Neural cell (in vitro differentiated cells): ENCODE results near the gene ZNF30. TPM values are rescaled to one million over a fixed set of nuclear protein-coding genes. Genes with fewer than 3 reads are reported as not detected.
"Not testable (repeated sequence)": the region's sequence is repeated elsewhere in the genome, so short reads cannot be mapped to it uniquely, and the experiment has no call there.

Experiments used
- H2AFZ ChIP-seq: fragments of 200-600, 300-800 bp; sonication (generic), shearing (Covaris generic); 2 replicates; pipeline ENCODE4 v1.6.0; 2014; ENCODE audit warnings: low read depth, mild to moderate bottlenecking, antibody characterized with exemption, low read length, moderate library complexity
- H3F3A ChIP-seq: fragments of 200-600 bp; shearing (Covaris generic); 2 replicates; pipeline ENCODE4 v1.6.1; 2016; ENCODE audit warnings: mild to moderate bottlenecking, moderate library complexity, mixed read lengths, antibody characterized with exemption, low read length; ENCODE audit not compliant: insufficient read depth, poor library complexity, severe bottlenecking
- H3K27ac ChIP-seq: fragments of 200-600, 300-800 bp; sonication (generic), shearing (Covaris generic); 2 replicates; pipeline ENCODE4 v1.5.1; 2014; ENCODE audit warnings: mild to moderate bottlenecking, low read length, moderate library complexity
- H3K27me3 ChIP-seq: fragments of 300-800, 200-600 bp; sonication (generic), shearing (Covaris generic); 2 replicates; pipeline ENCODE4 v1.6.0; 2014; ENCODE audit warnings: mild to moderate bottlenecking, low read depth, low read length, moderate library complexity; ENCODE audit not compliant: insufficient read depth
- H3K36me3 ChIP-seq: fragments of 300-800, 200-600 bp; sonication (generic), shearing (Covaris generic); 2 replicates; pipeline ENCODE4 v1.5.1; 2014; ENCODE audit warnings: mild to moderate bottlenecking, antibody characterized with exemption, low read length, moderate library complexity; ENCODE audit not compliant: insufficient read depth
- H3K4me2 ChIP-seq: fragments of 300-800, 200-600 bp; sonication (generic), shearing (Covaris generic); 2 replicates; pipeline ENCODE4 v1.6.0; 2014; ENCODE audit warnings: mild to moderate bottlenecking, low read length
- H3K4me3 ChIP-seq: fragments of 300-800, 200-600 bp; sonication (generic), shearing (Covaris generic); 2 replicates; pipeline ENCODE4 v1.5.1; 2014; ENCODE audit warnings: mild to moderate bottlenecking, low read length, moderate library complexity
- H3K79me2 ChIP-seq: fragments of 200-600 bp; shearing (Covaris generic); replicated peaks from 2 replicates; pipeline ENCODE4 v1.6.0; 2014; ENCODE audit warnings: mild to moderate bottlenecking, low read length, moderate library complexity; ENCODE audit not compliant: insufficient read depth
- H3K9ac ChIP-seq: fragments of 300-800, 200-600 bp; sonication (generic), shearing (Covaris generic); 2 replicates; pipeline ENCODE4 v1.6.1; 2016; ENCODE audit warnings: mild to moderate bottlenecking, low read length, mixed read lengths
- H3K9me2 ChIP-seq: fragments of 200-600 bp; shearing (Covaris generic); 2 replicates; pipeline ENCODE4 v1.6.1; 2016; ENCODE audit warnings: mild to moderate bottlenecking, low read length, mixed read lengths; ENCODE audit not compliant: insufficient read depth
- H3K9me3 ChIP-seq: fragments of 200-600, 300-800 bp; sonication (generic), shearing (Covaris generic); 2 replicates; pipeline ENCODE4 v1.6.1; 2016; ENCODE audit warnings: mild to moderate bottlenecking, mixed run types, low read length, moderate library complexity, mixed read lengths
- H4K20me1 ChIP-seq: fragments of 200-600 bp; shearing (Covaris generic); 2 replicates; pipeline ENCODE4 v1.6.1; 2016; ENCODE audit warnings: mild to moderate bottlenecking, mixed run types; ENCODE audit not compliant: insufficient read depth
- CTCF ChIP-seq: fragments of 450-650 bp; IDR thresholded peaks from 2 replicates; pipeline ENCODE4 v1.5.1; 2014; ENCODE audit warnings: antibody characterized with exemption, mild to moderate bottlenecking, moderate library complexity; ENCODE audit not compliant: poor library complexity, severe bottlenecking
- EP300 ChIP-seq: fragments of 450-650 bp; conservative IDR thresholded peaks from 2 replicates; pipeline ENCODE4 v1.6.1; 2014; ENCODE audit warnings: antibody characterized with exemption, mild to moderate bottlenecking, moderate library complexity; ENCODE audit not compliant: poor library complexity, severe bottlenecking
- EZH2 ChIP-seq: fragments of 200-600, 300-800 bp; shearing (Covaris generic), sonication (generic); IDR thresholded peaks from 2 replicates; pipeline ENCODE4 v1.6.1; 2014; ENCODE audit warnings: antibody characterized with exemption, low read length, borderline replicate concordance, mild to moderate bottlenecking; ENCODE audit not compliant: insufficient read depth, poor library complexity, severe bottlenecking
- MXI1 ChIP-seq: fragments of 450-650 bp; conservative IDR thresholded peaks from 2 replicates; pipeline ENCODE4 v1.6.1; 2014; ENCODE audit warnings: antibody characterized with exemption, mild to moderate bottlenecking; ENCODE audit not compliant: poor library complexity, severe bottlenecking
- POLR2AphosphoS5 ChIP-seq: IDR thresholded peaks from 2 replicates; pipeline ENCODE4 v1.6.1; 2012
- RAD21 ChIP-seq: fragments of 450-650 bp; conservative IDR thresholded peaks from 2 replicates; pipeline ENCODE4 v1.6.1; 2014; ENCODE audit warnings: antibody characterized with exemption, mild to moderate bottlenecking, moderate library complexity
- REST ChIP-seq: IDR thresholded peaks from 2 replicates; pipeline ENCODE4 v1.6.1; 2012; ENCODE audit warnings: borderline replicate concordance
- SMC3 ChIP-seq: fragments of 450-650 bp; conservative IDR thresholded peaks from 2 replicates; pipeline ENCODE4 v1.6.1; 2014; ENCODE audit warnings: antibody characterized with exemption, mild to moderate bottlenecking, moderate library complexity; ENCODE audit not compliant: poor library complexity
- TAF1 ChIP-seq: IDR thresholded peaks from 2 replicates; pipeline ENCODE4 v1.6.1; 2012; ENCODE audit warnings: low read depth
- polyA plus RNA-seq: library from polyadenylated mRNA; depleted of rRNA; stranded (reverse); fragments of >200 nt; gene quantifications from 2 replicates; pipeline ENCODE4 v1.2.3, GENCODE V29; 2014

Gene ZNF30
- polyA plus RNA-seq, 1 donor from 2014 or later, result 17.6 TPM

DNA sequence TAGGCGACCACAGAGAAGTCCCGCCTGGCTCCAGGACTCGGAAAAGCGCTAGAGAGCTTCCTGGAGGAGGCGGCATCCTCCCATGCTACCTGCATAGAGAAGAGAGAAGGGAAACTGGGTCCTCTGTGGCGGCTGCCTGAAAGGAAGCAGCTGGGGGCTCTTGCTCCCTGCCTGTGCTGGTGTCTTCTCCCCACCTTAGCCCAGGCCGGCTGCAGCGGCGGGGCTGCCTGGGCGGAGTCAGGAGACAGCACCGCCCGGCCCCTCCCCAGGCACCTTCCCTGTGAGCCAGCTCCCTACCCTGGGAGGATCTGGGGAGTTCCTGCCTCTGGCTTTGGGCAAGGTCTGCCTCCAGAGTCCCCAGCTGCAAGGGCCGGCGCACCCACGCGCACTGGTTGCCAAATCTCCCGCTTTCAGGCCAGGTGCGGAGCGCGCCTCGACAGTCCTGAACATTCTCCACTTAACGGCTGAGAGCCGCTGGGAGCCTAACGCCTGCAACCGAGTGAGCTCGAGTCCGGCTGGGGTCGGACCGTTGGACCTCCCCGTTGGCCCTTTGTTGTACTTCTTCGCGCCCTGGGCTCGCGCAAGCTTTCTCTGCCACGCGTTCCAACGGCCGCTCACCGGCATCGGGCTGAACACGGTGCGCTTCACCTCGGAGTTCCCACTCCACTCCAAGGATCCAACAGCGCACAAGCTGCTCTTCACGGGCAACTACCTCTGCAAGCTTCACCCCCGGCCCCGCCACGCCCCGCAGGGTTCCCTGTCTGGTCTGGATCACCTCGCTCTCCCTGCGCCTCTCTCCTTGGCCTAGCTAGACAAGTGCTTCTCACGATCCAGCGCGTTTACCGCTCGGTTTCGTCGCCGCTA, 21.8 kb upstream of the ZNF30 start:
- Histone ChIP-seq H3K27ac (no peak overlapping the region), H3K36me3 (no peaks in the 10 kb centered on the region), H3F3A (no peaks in the 10 kb centered on the region), H3K4me2 (no peak overlapping the region), H3K9me3 (peaks cover 3% of the 10 kb centered on the region), H4K20me1 (no peaks in the 10 kb centered on the region), H3K79me2 (no peaks in the 10 kb centered on the region), H3K4me3 (no peak overlapping the region), H3K9ac (no peak overlapping the region), H2AFZ (no peak overlapping the region), H3K27me3 (peaks cover 26% of the 10 kb centered on the region), H3K9me2 (no peaks in the 10 kb centered on the region)
- TF ChIP-seq POLR2AphosphoS5 (no peak), EP300 (no peak), EZH2 (no peak), MXI1 (no peak), SMC3 (no peak), TAF1 (no peak), REST (no peak), RAD21 (no peak)

DNA sequence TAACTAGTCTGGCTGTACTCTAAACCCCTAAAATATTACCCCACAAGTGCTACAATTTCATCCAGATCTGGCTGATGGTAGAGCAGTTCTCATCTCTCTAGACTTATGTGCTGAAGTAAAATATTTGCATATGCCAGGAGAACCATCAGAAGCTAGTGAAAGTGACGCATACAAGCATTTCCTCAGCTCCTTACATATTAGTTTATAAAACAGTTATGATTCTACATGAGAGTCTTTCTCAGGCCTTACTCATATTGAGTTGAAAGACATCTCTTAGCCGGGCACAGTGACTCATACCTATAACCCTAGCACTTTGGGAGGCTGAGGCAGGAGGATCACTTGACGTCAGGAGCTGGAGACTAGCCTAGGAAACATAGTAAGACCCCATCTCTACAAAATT, 15.9 kb upstream of the ZNF30 start:
- Histone ChIP-seq H3K9me3 (peaks cover 3% of the 10 kb centered on the region), H3K27me3 (peaks cover 6% of the 10 kb centered on the region), H3K9me2 (no peaks in the 10 kb centered on the region), H3F3A (no peaks in the 10 kb centered on the region), H3K36me3 (no peaks in the 10 kb centered on the region), H2AFZ (no peak overlapping the region), H4K20me1 (no peaks in the 10 kb centered on the region), H3K27ac (no peak overlapping the region), H3K4me2 (no peak overlapping the region), H3K79me2 (no peaks in the 10 kb centered on the region), H3K9ac (no peak overlapping the region), H3K4me3 (no peak overlapping the region)
- no peak for TF ChIP-seq EZH2
- TF ChIP-seq CTCF, result no peak
- no peak for TF ChIP-seq SMC3
- no peak for TF ChIP-seq POLR2AphosphoS5
- TF ChIP-seq TAF1, result no peak
- no peak for TF ChIP-seq RAD21
- no peak for TF ChIP-seq REST

DNA sequence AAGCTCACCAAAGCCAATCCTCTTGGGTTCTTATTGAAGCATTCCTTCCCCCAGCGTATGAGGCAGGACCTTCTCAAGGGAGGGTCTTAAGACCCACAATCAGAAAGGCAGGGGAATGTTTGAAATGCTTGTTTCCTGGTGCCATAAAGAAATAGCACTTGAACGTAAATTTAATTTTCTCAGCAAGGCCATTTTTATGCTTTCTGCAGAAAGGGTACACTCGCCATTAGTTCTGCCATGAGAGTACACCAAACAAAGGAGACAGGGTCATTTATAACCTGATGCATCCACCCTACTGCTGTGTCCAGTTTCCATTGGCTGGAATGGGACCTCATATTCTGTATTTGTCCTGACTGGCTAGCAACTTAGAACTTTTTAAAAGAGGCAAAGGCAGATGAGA, 9.6 kb upstream of the ZNF30 start:
- not testable (repeated sequence) for H3F3A ChIP-seq, H4K20me1 ChIP-seq, H3K9ac ChIP-seq, H3K9me3 ChIP-seq, H3K36me3 ChIP-seq, H3K27me3 ChIP-seq, H3K4me3 ChIP-seq, H2AFZ ChIP-seq, H3K27ac ChIP-seq, H3K79me2 ChIP-seq, H3K4me2 ChIP-seq, H3K9me2 ChIP-seq
